ENCODE results near the gene RBM20.

DNA sequence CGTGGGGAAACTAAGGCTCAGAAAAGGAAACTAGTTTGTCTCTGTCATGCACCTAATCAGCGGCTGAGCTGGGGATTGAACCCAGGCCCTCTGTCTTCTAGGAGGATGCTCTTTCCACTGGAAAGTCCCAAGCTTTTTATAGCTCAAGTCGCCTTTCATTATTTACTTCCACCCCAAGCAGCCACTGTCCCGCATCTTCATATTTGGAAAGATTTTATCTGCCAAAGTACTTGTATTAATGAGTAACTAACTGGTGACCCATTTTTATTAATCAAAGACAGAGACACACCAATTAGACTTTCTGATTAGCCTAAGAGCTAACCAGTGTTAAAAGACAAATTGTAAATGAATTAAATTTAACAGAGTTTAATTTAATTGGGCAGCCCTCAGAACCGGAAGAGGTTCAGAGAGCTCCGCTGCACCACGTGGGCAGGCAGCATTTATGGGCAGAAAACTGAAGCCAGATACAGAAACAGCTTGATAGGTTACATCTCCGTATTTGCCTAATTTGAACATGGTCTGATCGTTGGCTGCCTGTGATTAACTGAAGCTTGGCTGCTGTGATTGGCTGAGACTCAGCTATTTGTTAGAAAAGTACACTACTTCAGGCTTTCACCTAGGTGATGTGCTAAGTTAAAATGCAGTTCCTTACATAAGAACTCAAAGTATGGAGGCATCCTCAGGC, 149.1 kb downstream of the RBM20 start:
- TF ChIP-seq, protein P1, sequence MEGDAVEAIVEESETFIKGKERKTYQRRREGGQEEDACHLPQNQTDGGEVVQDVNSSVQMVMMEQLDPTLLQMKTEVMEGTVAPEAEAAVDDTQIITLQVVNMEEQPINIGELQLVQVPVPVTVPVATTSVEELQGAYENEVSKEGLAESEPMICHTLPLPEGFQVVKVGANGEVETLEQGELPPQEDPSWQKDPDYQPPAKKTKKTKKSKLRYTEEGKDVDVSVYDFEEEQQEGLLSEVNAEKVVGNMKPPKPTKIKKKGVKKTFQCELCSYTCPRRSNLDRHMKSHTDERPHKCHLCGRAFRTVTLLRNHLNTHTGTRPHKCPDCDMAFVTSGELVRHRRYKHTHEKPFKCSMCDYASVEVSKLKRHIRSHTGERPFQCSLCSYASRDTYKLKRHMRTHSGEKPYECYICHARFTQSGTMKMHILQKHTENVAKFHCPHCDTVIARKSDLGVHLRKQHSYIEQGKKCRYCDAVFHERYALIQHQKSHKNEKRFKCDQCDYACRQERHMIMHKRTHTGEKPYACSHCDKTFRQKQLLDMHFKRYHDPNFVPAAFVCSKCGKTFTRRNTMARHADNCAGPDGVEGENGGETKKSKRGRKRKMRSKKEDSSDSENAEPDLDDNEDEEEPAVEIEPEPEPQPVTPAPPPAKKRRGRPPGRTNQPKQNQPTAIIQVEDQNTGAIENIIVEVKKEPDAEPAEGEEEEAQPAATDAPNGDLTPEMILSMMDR (IDR thresholded peaks at IDR 0.05), result no peak
- TF ChIP-seq POLR2AphosphoS5 (IDR thresholded peaks at IDR 0.05) (no peak), POLR2A (IDR thresholded peaks at IDR 0.05) (no peak)

Measured in gastroesophageal sphincter (tissue), 3 donors.